ENCODE data around the gene CRYBG1.
"Not testable (repeated sequence)": the region's sequence is repeated elsewhere in the genome, so short reads cannot be mapped to it uniquely, and the experiment has no call there.

Gene CRYBG1

DNA sequence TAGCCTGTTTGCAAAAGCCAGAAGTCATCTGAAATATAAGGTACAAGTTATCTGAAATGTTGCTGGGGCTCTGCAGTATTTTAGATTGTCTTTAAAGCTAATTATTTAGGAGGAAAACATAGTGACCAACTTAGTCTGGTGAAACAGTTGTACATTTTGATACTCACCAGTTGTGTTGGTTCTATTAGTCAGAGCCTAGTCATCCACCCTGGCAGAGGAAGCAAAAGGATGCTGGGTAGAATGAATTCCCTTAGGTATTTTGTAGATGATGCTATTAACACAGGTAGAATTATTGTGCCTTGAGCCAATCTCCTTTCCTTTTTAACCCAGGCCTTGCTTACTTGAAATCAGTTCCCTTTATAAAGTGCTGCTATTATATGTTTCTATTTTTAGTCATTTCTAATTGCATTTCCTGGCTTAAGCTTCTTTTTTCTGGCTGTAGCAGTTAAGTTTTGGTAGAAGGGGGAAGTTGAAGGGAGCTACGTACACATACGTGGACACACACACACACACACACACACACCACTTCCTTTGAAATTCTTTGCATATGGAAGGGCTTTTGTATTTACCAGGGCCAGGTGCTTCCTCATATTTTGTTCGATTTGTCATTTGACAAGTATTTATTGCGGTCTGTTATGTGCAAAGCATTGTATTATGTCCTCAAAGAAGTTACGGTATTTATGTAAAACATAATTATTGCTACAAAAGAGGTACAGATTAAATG, 186.3 kb downstream of the CRYBG1 start:
- DNase-seq (ENCODE audit: insufficient read length, low spot score) (no peak), FAIRE-seq (peak; percentile 68)

DNA sequence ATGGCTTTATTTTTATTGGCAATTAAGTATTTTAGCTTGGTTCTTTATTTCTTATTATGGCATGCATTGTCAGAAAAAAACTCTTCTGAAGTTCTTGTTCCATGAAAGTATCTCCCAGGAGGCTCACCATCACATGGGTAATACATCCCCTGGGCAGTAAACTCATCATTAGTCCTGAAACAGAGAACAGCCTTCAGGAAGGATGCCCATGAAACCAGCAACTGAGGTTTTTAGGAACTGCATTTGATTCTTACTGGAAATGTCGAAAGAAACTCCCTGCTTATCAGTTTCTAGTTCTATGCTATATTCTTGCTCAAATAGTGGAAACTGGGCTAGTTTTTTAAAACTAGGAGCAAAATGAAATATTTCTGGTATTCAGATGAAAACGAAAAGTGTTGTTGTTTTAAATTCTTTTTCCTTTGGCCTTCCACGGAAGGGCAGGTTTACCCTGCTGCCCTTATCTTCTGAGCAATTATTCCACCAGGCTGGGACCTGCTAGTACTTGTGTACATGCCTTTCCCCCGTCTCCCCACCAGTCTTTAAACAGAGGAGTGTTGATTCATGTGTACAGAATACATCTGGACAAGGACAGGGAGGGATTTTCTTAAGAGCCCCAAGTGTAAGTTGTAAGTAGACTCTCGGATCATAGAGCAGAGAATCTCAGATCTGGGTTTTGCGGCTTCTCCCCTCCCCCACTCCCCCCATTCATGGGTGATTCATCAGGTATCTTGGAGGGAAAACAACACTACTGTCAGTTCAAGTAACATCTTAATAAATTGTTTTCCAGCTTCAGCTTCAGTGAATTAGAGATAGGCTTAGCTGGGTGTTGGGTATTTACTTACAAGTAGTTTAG, 187.3 kb downstream of the CRYBG1 start:
- DNase-seq (ENCODE audit: insufficient read length, low spot score): no peak
- FAIRE-seq: no peak

DNA sequence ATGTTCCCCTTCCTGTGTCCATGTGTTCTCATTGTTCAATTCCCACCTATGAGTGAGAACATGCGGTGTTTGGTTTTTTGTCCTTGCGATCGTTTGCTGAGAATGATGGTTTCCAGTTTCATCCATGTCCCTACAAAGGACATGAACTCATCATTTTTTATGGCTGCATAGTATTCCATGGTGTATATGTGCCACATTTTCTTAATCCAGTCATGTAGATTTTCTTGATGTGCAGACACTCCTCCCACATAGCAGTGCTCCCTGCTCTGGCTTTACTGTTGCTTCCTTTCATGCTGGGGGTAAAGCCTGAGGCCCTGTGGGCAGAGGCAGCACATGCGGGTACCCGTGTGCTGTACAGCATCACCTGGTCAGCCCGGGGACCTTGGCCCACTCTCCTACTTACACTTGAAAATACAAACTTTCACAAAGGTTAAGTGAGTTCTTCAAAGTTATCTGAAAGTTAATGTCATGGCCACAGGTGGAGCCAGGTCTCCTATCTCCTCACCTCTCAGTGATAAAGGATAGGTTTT, 188.5 kb downstream of the CRYBG1 start:
- FAIRE-seq; DNase-seq (ENCODE audit: insufficient read length, low spot score): not testable (repeated sequence)

DNA sequence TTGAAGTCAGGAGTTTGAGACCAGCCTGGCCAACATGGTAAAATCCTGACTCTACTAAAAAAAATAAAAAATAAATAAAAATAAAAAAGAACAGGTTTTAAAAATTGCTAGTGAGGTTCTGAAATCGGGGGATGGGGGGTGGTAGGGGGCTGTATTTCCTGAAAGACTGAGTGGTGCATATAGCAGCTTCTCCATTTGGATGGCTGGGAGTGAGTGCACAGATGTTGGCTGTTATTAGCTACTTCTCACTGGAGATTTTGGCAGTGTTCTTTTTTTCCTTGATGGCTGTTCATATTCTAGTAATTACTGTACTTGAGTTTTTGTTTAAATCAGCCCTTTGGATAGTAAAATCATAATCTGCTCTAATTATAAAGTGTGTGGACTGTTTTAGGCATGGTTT, 189.0 kb downstream of the CRYBG1 start:
- FAIRE-seq (no peak), DNase-seq (ENCODE audit: insufficient read length, low spot score) (no peak)

DNA sequence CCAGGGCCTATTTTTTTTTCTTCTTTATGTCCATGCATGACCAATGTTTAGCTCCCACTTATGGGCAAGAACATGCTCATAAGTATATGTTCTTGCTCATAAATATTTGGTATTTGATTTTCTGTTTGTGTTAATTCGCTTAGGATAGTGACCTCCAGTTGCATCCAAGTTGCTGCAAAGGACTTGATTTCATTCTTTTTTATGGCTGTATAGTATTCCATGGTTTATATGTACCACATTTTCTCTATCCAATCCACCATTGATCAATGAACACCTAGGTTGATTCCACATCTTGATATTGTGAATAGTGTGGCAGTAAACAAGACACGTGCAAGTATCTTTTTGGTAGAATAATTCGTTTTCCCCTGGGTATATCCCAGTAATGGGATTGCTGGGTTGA, 190.6 kb downstream of the CRYBG1 start:
- FAIRE-seq (peak; percentile 70), DNase-seq (ENCODE audit: insufficient read length, low spot score) (no peak)

DNA sequence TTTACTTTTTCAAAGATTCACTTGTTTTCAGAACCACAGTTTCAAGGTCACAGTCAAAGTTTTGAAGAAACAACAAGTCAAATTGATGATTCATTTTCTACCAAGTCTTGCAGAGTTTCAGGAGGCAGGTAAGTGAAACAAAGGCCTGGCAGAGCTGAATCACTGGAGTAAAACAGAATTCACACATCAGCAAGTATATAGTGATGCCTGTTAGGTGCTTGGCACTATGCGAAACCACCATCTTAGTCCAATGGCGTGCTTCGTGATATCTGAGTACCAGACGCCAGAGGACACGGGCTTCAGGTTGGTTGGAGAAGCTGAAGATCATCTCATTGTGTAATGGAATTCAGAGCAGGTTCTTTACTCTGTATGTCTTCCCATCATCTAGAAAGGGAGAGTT, 192.9 kb downstream of the CRYBG1 start:
- FAIRE-seq: no peak
- DNase-seq (ENCODE audit: insufficient read length, low spot score): no peak

GRCh38 chr6:106555767-106556166, 195.2 kb downstream of the CRYBG1 start:
- FAIRE-seq (peak; percentile 26), DNase-seq (ENCODE audit: insufficient read length, low spot score) (no peak)

GRCh38 chr6:106556368-106556960, 195.9 kb downstream of the CRYBG1 start:
- DNase-seq (ENCODE audit: insufficient read length, low spot score): no peak
- FAIRE-seq: no peak

GRCh38 chr6:106557837-106558236, 197.3 kb downstream of the CRYBG1 start:
- DNase-seq (ENCODE audit: insufficient read length, low spot score) (no peak), FAIRE-seq (no peak)

DNA sequence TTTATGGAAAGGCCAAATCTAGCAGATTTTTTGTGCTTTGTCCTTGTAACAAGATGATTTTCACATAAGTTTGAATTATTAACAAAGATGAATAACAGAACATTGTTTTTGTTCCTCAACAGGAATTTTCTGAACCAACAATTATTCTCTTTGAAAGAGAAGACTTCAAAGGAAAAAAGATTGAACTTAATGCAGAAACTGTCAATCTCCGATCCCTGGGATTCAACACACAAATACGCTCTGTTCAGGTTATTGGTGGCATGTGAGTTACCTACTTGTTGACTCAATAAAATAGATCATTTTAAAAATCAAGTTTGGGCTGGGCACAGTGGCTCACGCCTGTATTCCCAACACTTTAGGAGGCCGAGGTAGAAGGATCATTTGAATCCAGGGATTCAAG, 197.8 kb downstream of the CRYBG1 start:
- FAIRE-seq (no peak), DNase-seq (ENCODE audit: insufficient read length, low spot score) (no peak)

- not testable (repeated sequence) for FAIRE-seq; DNase-seq (ENCODE audit: insufficient read length, low spot score)
Measured at GRCh38 chr6:106559659-106560058, 199.1 kb downstream of the CRYBG1 start.

- DNase-seq (ENCODE audit: insufficient read length, low spot score) (no peak), FAIRE-seq (peak; percentile 44)
Measured at GRCh38 chr6:106560996-106561685, 200.6 kb downstream of the CRYBG1 start.

DNA sequence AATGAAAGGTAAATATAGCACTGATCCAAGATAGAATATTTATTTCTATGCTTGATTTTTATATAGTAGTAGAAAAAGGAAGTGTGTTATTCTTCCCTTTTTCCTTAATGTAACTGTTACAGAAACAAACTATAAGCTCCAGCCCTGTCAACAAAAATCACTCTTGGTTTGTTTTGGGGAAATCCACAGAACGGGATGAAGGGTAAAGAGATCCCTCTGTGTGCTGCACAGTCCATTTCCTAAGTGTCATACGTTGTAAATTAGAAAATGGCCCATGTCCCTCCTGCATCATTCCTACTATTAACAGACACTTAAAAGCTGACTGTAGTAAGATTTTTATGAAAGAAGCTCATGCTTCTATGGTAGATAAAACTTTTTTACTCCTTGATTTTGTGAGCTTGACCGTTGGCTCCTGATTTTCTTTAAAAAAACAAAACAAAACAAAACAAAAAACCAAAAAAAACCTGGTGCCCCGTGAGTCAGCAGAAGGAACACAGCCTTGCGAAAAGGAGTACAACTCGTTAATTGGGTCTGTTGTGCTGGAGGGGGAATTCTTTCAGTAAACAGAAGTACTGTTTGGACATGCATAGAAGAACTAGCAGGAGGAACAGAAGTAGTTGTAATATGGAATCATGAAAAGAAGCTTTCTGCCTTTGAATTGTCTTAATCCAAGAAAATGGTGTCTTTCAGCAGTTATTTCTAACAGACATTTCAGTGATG, 201.3 kb downstream of the CRYBG1 start:
- DNase-seq (ENCODE audit: insufficient read length, low spot score) (no peak), FAIRE-seq (no peak)

DNA sequence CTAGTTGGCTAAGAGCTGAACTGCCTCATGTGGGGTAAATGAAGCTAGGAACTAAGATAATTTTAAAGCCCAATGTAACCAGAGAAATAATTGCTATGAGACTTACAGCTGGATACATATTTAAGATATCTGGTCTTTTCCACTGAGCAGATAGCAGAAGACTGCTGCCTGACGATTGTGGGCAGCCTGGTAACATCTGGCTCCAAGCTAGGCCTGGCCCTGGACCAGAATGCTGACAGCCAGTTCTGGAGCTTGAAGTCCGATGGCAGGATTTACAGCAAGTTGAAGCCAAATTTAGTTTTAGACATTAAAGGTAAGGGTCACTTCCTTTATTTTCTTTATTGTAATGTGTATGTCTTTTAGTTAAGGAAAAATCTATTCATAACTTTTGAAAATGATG, 203.1 kb downstream of the CRYBG1 start:
- DNase-seq (ENCODE audit: insufficient read length, low spot score): no peak
- no peak for FAIRE-seq

DNA sequence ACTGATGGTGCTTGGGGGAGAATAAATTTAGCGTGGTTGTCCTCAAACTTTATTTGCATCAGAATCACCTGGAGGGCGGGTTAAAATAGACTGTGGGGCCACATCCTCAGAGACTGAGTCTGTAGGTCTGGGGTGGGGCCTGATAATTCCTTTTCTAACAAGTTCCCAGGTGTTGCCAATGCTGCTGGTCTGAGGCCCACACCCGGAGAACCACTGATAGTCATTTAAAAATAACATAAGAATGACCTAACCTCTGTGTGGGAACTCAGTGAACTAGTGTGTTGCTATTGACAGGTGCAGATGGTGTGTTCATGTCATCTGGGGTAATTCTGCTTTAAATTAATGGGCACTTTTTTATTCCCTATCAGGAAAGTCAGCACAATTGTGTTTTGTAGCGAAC, 204.0 kb downstream of the CRYBG1 start:
- DNase-seq (ENCODE audit: insufficient read length, low spot score): no peak
- FAIRE-seq: no peak

- no peak for FAIRE-seq
- DNase-seq (ENCODE audit: insufficient read length, low spot score): no peak
Measured at GRCh38 chr6:106568530-106568929, 208.0 kb downstream of the CRYBG1 start.

- FAIRE-seq: no peak
- DNase-seq (ENCODE audit: insufficient read length, low spot score): no peak
Measured at GRCh38 chr6:106569428-106569827, 208.9 kb downstream of the CRYBG1 start.

- no peak for FAIRE-seq
- no peak for DNase-seq (ENCODE audit: insufficient read length, low spot score)
Measured at GRCh38 chr6:106572436-106572835, 211.9 kb downstream of the CRYBG1 start.

DNA sequence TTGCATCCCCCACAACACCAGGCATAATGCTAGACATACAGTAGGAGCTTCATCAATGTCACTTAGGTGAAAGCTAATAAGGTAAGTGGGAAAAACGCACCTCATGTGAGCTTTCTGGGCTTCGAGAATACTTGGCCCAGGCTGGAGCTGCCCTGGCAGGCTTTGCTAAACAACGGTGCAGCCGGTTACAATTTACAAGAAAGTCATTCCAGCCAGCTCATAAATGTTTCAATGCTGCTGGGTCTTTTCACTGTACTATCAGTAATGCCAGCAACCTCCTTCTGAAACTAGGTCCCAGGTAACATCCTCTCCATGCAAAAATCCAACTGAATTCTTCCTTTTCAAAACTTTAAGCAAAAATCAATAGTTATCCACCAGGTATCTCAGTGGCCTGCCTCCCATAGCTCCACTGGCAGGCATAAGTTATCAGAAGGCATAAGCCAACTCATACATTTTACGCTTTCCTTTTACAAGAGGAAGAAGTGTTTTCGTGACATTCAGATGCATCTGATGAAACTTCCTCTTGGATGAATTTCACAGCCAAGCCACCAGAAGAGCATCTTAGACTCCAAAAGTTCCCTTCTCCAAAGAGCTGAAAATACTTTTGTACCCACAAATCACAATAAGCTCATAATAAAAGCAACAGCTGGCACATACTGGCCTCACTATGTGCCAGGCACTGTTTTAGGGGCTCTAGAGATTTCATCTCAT, 212.5 kb downstream of the CRYBG1 start:
- no peak for FAIRE-seq
- DNase-seq (ENCODE audit: insufficient read length, low spot score): no peak
